Mesendoderm (in vitro differentiated cells): Measurements from ENCODE around the gene PLAC9.
"Not testable (repeated sequence)": the region's sequence is repeated elsewhere in the genome, so short reads cannot be mapped to it uniquely, and the experiment has no call there.

Experiments used
- DNase-seq: peaks from one replicate; pipeline ENCODE4 v3.0.0; 2013
- H2AK5ac ChIP-seq: 2 replicates; pipeline ENCODE4 v1.6.1; 2013; ENCODE audit warnings: low read length, inconsistent platforms
- H2BK120ac ChIP-seq: 2 replicates; pipeline ENCODE4 v1.6.1; 2013; ENCODE audit warnings: low read depth, mild to moderate bottlenecking, low read length, moderate library complexity, mixed read lengths
- H2BK15ac ChIP-seq: replicated peaks from 2 replicates; pipeline ENCODE4 v1.6.1; 2013; ENCODE audit warnings: low read depth, mild to moderate bottlenecking, moderate library complexity
- H2BK5ac ChIP-seq: 2 replicates; pipeline ENCODE4 v1.6.1; 2013; ENCODE audit warnings: low read length, inconsistent platforms
- H3K18ac ChIP-seq: 2 replicates; pipeline ENCODE4 v1.6.1; 2013; ENCODE audit warnings: mild to moderate bottlenecking, low read length, mixed read lengths
- H3K23ac ChIP-seq: one replicate; pipeline ENCODE4 v1.6.1; 2013; ENCODE audit warnings: low read length
- H3K27ac ChIP-seq: 2 replicates; pipeline ENCODE4 v1.5.1; 2013; ENCODE audit warnings: low read depth, mild to moderate bottlenecking, inconsistent platforms, low read length, moderate library complexity
- H3K27me3 ChIP-seq: 2 replicates; pipeline ENCODE4 v1.6.1; 2013; ENCODE audit warnings: low read length, control low read depth, mild to moderate bottlenecking, inconsistent platforms; ENCODE audit not compliant: insufficient read depth, poor library complexity
- H3K36me3 ChIP-seq: 2 replicates; pipeline ENCODE4 v1.6.1; 2013; ENCODE audit warnings: low read length, inconsistent platforms; ENCODE audit not compliant: control insufficient read depth, insufficient read depth
- H3K4ac ChIP-seq: one replicate; pipeline ENCODE4 v1.6.1; 2013; ENCODE audit warnings: low read depth, mild to moderate bottlenecking, low read length, moderate library complexity
- H3K4me1 ChIP-seq: 2 replicates; pipeline ENCODE4 v1.6.1; 2013; ENCODE audit warnings: low read depth, low read length, inconsistent platforms; ENCODE audit not compliant: control insufficient read depth
- H3K4me2 ChIP-seq: 2 replicates; pipeline ENCODE4 v1.6.1; 2013; ENCODE audit warnings: low read length
- H3K4me3 ChIP-seq: 2 replicates; pipeline ENCODE4 v1.5.1; 2013; ENCODE audit warnings: mild to moderate bottlenecking, low read length
- H3K56ac ChIP-seq: one replicate; pipeline ENCODE4 v1.6.1; 2013; ENCODE audit warnings: low read length
- H3K79me1 ChIP-seq: 2 replicates; pipeline ENCODE4 v1.6.1; 2013; ENCODE audit warnings: low read length, inconsistent platforms
- H3K79me2 ChIP-seq: 2 replicates; pipeline ENCODE4 v1.6.1; 2013; ENCODE audit warnings: mild to moderate bottlenecking, low read length; ENCODE audit not compliant: control insufficient read depth, insufficient read depth
- H3K9ac ChIP-seq: 2 replicates; pipeline ENCODE4 v1.6.1; 2013; ENCODE audit warnings: low read length, inconsistent platforms
- H4K5ac ChIP-seq: one replicate; pipeline ENCODE4 v1.6.1; 2013; ENCODE audit warnings: low read length
- H4K8ac ChIP-seq: one replicate; pipeline ENCODE4 v1.6.1; 2013; ENCODE audit warnings: low read depth, mild to moderate bottlenecking, control low read depth, low read length, moderate library complexity
- WGBS: extraction: QIAGEN DNeasy Blood & Tissue Kit; methylation state at CpG from one replicate; pipeline ENCODE4 v1.1.7; 2013; ENCODE audit warnings: low lambda C conversion rate, missing lambda C conversion rate; ENCODE audit not compliant: insufficient coverage; ENCODE audit errors: extremely low coverage; 5-methylcytosine and 5-hydroxymethylcytosine counted together

The PLAC9 gene

GRCh38 chr10:80133687-80134086 is 1.2 kb downstream of the PLAC9 start:
- not testable (repeated sequence) for H2BK5ac ChIP-seq, H3K27me3 ChIP-seq, H3K56ac ChIP-seq, H2BK15ac ChIP-seq, H3K9ac ChIP-seq, H3K4me3 ChIP-seq, H4K5ac ChIP-seq, H2AK5ac ChIP-seq, H3K79me2 ChIP-seq, H3K36me3 ChIP-seq, H3K4me1 ChIP-seq, H2BK120ac ChIP-seq, H3K27ac ChIP-seq, H3K79me1 ChIP-seq, DNase-seq, H3K23ac ChIP-seq, H3K4me2 ChIP-seq, H3K4ac ChIP-seq
- H4K8ac ChIP-seq = peak overlapping the region; percentile 13
- H3K18ac ChIP-seq = peak overlapping the region; percentile 77
- no CpG with 5 or more reads among the region's 9 CpGs for WGBS

- no peaks in the 10 kb centered on the region for H3K36me3 ChIP-seq
- H4K5ac ChIP-seq = no peak overlapping the region
- no peak overlapping the region for H3K56ac ChIP-seq
- H3K4me3 ChIP-seq = no peak overlapping the region
- H3K27me3 ChIP-seq = no peaks in the 10 kb centered on the region
- H3K4me2 ChIP-seq = no peak overlapping the region
- no peak overlapping the region for H2AK5ac ChIP-seq
- DNase-seq = no peak
- H3K23ac ChIP-seq = no peak overlapping the region
- H3K27ac ChIP-seq = no peak overlapping the region
- no CpG with 5 or more reads among the region's 8 CpGs for WGBS
- H2BK5ac ChIP-seq = no peak overlapping the region
- no peak overlapping the region for H4K8ac ChIP-seq
- no peak overlapping the region for H3K9ac ChIP-seq
- no peak overlapping the region for H3K18ac ChIP-seq
- no peaks in the 10 kb centered on the region for H3K79me1 ChIP-seq
- no peak overlapping the region for H3K4ac ChIP-seq
- no peaks in the 10 kb centered on the region for H3K79me2 ChIP-seq
- no peak overlapping the region for H2BK15ac ChIP-seq
- no peak overlapping the region for H2BK120ac ChIP-seq
- H3K4me1 ChIP-seq = no peaks in the 10 kb centered on the region
These were observed 3.6 kb downstream of the PLAC9 start for GRCh38 chr10:80136134-80136571.

DNA sequence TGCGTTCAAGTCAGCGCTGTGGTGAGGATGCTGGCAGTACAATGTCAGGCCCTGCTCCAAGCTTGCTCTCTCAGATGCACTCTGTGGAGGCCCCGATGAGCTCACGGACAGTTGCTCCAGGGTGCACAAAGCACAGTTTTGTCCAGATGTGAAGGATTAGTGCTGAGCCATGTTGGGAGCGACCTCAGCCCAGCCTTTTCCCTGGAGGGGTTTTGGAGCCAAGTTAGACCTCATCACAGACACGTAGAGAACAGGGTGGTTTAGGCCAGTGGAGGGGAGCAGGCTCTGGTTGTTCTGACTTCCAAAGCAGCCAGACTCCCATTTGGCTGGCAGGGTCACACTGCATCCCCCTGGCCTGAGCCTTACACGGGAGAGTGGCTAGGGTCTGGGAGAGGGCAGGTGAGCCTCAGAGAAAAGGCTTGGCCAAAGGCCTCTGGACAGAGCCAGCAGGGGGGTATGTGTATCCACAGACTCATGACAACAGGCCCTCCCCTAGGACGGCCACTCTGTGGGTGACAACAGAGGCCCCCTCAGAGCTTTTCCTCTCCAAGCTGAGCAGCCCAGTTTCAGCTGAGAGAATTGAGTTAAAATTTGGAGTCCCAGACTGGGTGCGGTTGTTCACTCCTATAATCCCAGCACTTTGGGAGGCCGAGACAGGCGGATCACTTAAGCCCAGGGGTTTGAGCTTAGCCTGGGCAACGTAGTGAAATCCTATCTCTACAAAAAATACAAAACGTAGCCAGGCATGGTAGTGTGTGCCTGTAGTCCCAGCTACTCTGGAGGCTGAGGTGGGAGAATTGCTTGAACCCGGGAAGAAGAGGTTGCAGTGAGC is 4.7 kb downstream of the PLAC9 start:
- WGBS = no CpG with 5 or more reads among the region's 14 CpGs
- Histone ChIP-seq H3K18ac (no peak overlapping the region), H2BK120ac (no peak overlapping the region), H3K4me3 (no peak overlapping the region), H3K56ac (no peak overlapping the region), H3K4me1 (no peaks in the 10 kb centered on the region), H3K4ac (no peak overlapping the region), H3K23ac (no peak overlapping the region), H2BK5ac (no peak overlapping the region), H3K4me2 (no peak overlapping the region), H3K27ac (no peak overlapping the region), H3K9ac (no peak overlapping the region), H3K27me3 (no peaks in the 10 kb centered on the region), H2AK5ac (no peak overlapping the region), H4K5ac (no peak overlapping the region), H3K79me1 (no peaks in the 10 kb centered on the region), H4K8ac (no peak overlapping the region), H3K79me2 (no peaks in the 10 kb centered on the region), H2BK15ac (no peak overlapping the region), H3K36me3 (no peaks in the 10 kb centered on the region)
- no peak for DNase-seq

DNA sequence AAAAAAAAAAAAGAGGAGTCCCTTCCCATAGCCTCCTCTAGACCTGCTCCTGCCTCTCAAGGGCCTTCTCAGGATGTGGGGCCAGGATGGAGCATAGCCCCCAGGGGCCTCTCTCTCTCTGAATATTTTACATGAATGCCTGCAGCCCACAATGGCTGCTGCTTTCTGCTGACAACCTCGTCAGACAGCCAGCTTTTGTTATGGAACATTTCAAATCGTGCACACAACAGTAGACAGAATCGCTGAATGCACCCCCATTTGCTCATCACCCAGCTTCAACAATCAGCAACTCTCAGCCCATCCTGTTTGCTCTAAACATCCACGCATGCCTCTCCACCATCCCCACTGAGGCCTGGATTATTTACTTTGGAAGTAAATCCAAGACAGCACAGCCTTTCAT is 5.4 kb downstream of the PLAC9 start:
- H2BK15ac ChIP-seq = no peak overlapping the region
- no CpG with 5 or more reads among the region's 4 CpGs for WGBS
- no peak overlapping the region for H2AK5ac ChIP-seq
- no peak overlapping the region for H3K18ac ChIP-seq
- no peak overlapping the region for H2BK120ac ChIP-seq
- no peak overlapping the region for H3K23ac ChIP-seq
- no peak overlapping the region for H4K8ac ChIP-seq
- no peak overlapping the region for H3K56ac ChIP-seq
- H4K5ac ChIP-seq = no peak overlapping the region
- H3K4ac ChIP-seq = no peak overlapping the region
- no peaks in the 10 kb centered on the region for H3K4me1 ChIP-seq
- H3K36me3 ChIP-seq = no peaks in the 10 kb centered on the region
- H3K4me2 ChIP-seq = no peak overlapping the region
- no peaks in the 10 kb centered on the region for H3K79me2 ChIP-seq
- H3K79me1 ChIP-seq = no peaks in the 10 kb centered on the region
- H3K9ac ChIP-seq = no peak overlapping the region
- no peak for DNase-seq
- H3K4me3 ChIP-seq = no peak overlapping the region
- no peak overlapping the region for H3K27ac ChIP-seq
- no peaks in the 10 kb centered on the region for H3K27me3 ChIP-seq
- H2BK5ac ChIP-seq = no peak overlapping the region

DNA sequence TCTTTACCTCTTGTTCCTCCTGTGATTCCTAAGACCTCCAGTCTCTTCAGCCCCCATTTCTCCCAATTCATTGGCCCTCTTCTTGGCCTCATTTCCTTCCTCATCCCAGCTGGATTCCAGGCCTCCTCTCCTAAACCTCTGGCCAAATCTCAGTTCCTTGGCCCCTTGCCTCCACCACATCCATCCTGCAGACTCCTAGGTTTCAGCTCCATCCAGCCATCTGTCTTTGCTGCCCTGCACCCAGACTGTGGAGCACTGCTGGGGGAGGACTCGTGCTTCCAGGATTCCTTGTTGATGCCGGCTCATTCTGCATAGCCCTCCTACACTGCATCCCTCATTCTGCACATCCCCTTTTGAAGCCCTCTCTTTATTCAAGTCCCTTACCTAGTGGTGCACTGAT is 6.7 kb downstream of the PLAC9 start:
- Histone ChIP-seq H3K4me1 (no peaks in the 10 kb centered on the region), H3K27me3 (no peaks in the 10 kb centered on the region), H3K18ac (no peak overlapping the region), H2AK5ac (no peak overlapping the region), H2BK15ac (no peak overlapping the region), H3K79me2 (no peaks in the 10 kb centered on the region), H3K4me3 (no peak overlapping the region), H3K4me2 (no peak overlapping the region), H3K79me1 (no peaks in the 10 kb centered on the region), H2BK120ac (no peak overlapping the region), H4K5ac (no peak overlapping the region), H2BK5ac (no peak overlapping the region), H3K56ac (no peak overlapping the region), H3K27ac (no peak overlapping the region), H3K36me3 (no peaks in the 10 kb centered on the region), H4K8ac (no peak overlapping the region), H3K23ac (no peak overlapping the region), H3K9ac (no peak overlapping the region), H3K4ac (no peak overlapping the region)
- WGBS = no CpG with 5 or more reads among the region's 2 CpGs
- no peak for DNase-seq

DNA sequence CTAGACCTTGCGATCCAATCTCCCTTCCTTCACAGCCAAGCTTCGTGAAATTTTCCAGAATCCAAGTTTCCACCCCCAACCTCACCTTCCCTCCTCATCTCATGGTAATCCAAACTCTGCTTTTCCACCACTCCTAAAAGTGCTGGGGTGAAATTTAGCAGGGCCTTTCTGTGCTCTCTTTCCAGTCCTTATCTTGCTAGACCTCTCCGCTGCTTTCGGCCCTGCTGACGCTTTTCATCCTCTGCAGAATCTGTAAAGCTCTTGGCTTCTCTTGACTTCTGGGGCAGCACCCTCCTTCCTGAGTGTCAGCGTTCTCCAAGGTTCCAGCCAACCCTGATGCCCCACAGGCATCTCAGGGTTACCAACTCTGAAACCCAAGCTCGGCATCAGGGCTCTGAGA is 7.7 kb downstream of the PLAC9 start:
- Histone ChIP-seq H3K4me1 (no peaks in the 10 kb centered on the region), H3K79me1 (no peaks in the 10 kb centered on the region), H3K36me3 (no peaks in the 10 kb centered on the region), H2AK5ac (no peak overlapping the region), H4K5ac (no peak overlapping the region), H3K27me3 (no peaks in the 10 kb centered on the region), H3K4ac (no peak overlapping the region), H3K27ac (no peak overlapping the region), H3K18ac (no peak overlapping the region), H3K4me3 (no peak overlapping the region), H3K23ac (no peak overlapping the region), H2BK120ac (no peak overlapping the region), H2BK15ac (no peak overlapping the region), H3K4me2 (no peak overlapping the region), H3K56ac (no peak overlapping the region), H3K9ac (no peak overlapping the region), H2BK5ac (no peak overlapping the region), H4K8ac (no peak overlapping the region), H3K79me2 (no peaks in the 10 kb centered on the region)
- no CpG with 5 or more reads among the region's 7 CpGs for WGBS
- DNase-seq = no peak
